ENCODE measurements around the gene SAMM50. TPM values are rescaled to one million over a fixed set of nuclear protein-coding genes. Genes with fewer than 3 reads are reported as not detected.

The SAMM50 gene
- total RNA-seq, 1 donor from 2014 or later: 57.5 TPM

DNA sequence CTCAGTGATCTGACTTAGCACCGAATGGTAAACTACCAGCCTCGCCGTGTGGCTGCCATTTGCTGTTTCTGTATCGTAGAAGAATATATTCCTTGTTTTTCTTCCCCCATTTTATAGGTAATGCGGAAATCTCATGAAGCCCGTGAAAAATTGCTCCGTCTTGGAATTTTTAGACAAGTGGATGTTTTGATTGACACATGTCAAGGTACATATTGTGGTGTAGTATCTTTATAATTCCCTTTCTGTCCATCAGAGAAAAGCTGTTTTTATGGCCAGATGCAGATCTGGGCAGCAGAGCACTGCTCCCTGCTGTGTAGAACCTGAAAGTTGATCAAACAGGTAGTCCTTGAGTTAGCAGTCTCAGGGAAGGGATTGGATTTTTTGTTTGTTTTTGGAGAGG is 13.4 kb downstream of the SAMM50 start:
- H3K4me3 Mint-ChIP-seq: no peak overlapping the region
- no peak overlapping the region for H3K27ac Mint-ChIP-seq
- no peaks in the 10 kb centered on the region for H3K27me3 Mint-ChIP-seq
- DNase-seq (ENCODE audit: extremely low spot score, unreplicated experiment): no peak
- no peaks in the 10 kb centered on the region for H3K9me3 Mint-ChIP-seq
- H3K4me1 Mint-ChIP-seq (ENCODE audit: unreplicated experiment): no peaks in the 10 kb centered on the region
- TF ChIP-seq, protein P1, sequence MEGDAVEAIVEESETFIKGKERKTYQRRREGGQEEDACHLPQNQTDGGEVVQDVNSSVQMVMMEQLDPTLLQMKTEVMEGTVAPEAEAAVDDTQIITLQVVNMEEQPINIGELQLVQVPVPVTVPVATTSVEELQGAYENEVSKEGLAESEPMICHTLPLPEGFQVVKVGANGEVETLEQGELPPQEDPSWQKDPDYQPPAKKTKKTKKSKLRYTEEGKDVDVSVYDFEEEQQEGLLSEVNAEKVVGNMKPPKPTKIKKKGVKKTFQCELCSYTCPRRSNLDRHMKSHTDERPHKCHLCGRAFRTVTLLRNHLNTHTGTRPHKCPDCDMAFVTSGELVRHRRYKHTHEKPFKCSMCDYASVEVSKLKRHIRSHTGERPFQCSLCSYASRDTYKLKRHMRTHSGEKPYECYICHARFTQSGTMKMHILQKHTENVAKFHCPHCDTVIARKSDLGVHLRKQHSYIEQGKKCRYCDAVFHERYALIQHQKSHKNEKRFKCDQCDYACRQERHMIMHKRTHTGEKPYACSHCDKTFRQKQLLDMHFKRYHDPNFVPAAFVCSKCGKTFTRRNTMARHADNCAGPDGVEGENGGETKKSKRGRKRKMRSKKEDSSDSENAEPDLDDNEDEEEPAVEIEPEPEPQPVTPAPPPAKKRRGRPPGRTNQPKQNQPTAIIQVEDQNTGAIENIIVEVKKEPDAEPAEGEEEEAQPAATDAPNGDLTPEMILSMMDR (conservative IDR thresholded peaks at IDR 0.05): no peak
- H3K36me3 Mint-ChIP-seq: peaks cover 35% of the 10 kb centered on the region

- H3K36me3 Mint-ChIP-seq: peaks cover 36% of the 10 kb centered on the region
- H3K4me1 Mint-ChIP-seq (ENCODE audit: unreplicated experiment): no peaks in the 10 kb centered on the region
- no peaks in the 10 kb centered on the region for H3K27me3 Mint-ChIP-seq
- no peaks in the 10 kb centered on the region for H3K9me3 Mint-ChIP-seq
- DNase-seq (ENCODE audit: extremely low spot score, unreplicated experiment): no peak
- H3K27ac Mint-ChIP-seq: no peak overlapping the region
- TF ChIP-seq, protein P1 (conservative IDR thresholded peaks at IDR 0.05): no peak
- H3K4me3 Mint-ChIP-seq: no peak overlapping the region
Observed at GRCh38 chr22:43969021-43969878, 14.0 kb downstream of the SAMM50 start.

- Mint-ChIP-seq H3K27ac (no peak overlapping the region), H3K9me3 (no peaks in the 10 kb centered on the region), H3K36me3 (peaks cover 30% of the 10 kb centered on the region), H3K4me1 (ENCODE audit: unreplicated experiment) (no peaks in the 10 kb centered on the region), H3K4me3 (no peak overlapping the region), H3K27me3 (no peaks in the 10 kb centered on the region)
- TF ChIP-seq, protein P1 (conservative IDR thresholded peaks at IDR 0.05): no peak
- no peak for DNase-seq (ENCODE audit: extremely low spot score, unreplicated experiment)
Observed at GRCh38 chr22:43969989-43970755, 14.9 kb downstream of the SAMM50 start.

- H3K27me3 Mint-ChIP-seq: no peaks in the 10 kb centered on the region
- no peak for DNase-seq (ENCODE audit: extremely low spot score, unreplicated experiment)
- peaks cover 29% of the 10 kb centered on the region for H3K36me3 Mint-ChIP-seq
- TF ChIP-seq, protein P1 (conservative IDR thresholded peaks at IDR 0.05): no peak
- H3K27ac Mint-ChIP-seq: no peak overlapping the region
- H3K4me1 Mint-ChIP-seq (ENCODE audit: unreplicated experiment): no peaks in the 10 kb centered on the region
- no peaks in the 10 kb centered on the region for H3K9me3 Mint-ChIP-seq
- no peak overlapping the region for H3K4me3 Mint-ChIP-seq
Observed at GRCh38 chr22:43971112-43971511, 15.9 kb downstream of the SAMM50 start.

- TF ChIP-seq, protein P1 (conservative IDR thresholded peaks at IDR 0.05): no peak
- no peak for DNase-seq (ENCODE audit: extremely low spot score, unreplicated experiment)
- no peak overlapping the region for H3K27ac Mint-ChIP-seq
- no peaks in the 10 kb centered on the region for H3K9me3 Mint-ChIP-seq
- H3K4me1 Mint-ChIP-seq (ENCODE audit: unreplicated experiment): no peaks in the 10 kb centered on the region
- no peak overlapping the region for H3K4me3 Mint-ChIP-seq
- peaks cover 22% of the 10 kb centered on the region for H3K36me3 Mint-ChIP-seq
- H3K27me3 Mint-ChIP-seq: no peaks in the 10 kb centered on the region
Observed at GRCh38 chr22:43972931-43973462, 17.8 kb downstream of the SAMM50 start.
